AG09309 (cell line): Measurements from ENCODE around the gene GALNT16.

Experiments
- DNase-seq: peaks from one replicate; pipeline ENCODE4 v3.0.0-alpha.2; 2010; ENCODE audit warnings: low read depth
- H3K4me3 ChIP-seq: 2 replicates; pipeline ENCODE4 v1.5.1; 2011; ENCODE audit warnings: mild to moderate bottlenecking, low read depth, low read length, moderate library complexity; ENCODE audit not compliant: control insufficient read depth
- TF ChIP-seq, protein P1 (sequence below): IDR thresholded peaks from 2 replicates; pipeline ENCODE4 v1.5.1; 2011; ENCODE audit warnings: mild to moderate bottlenecking, low read depth, low read length, inconsistent platforms; ENCODE audit not compliant: insufficient read depth, control insufficient read depth; ENCODE audit errors: missing control alignments

The GALNT16 gene

DNA sequence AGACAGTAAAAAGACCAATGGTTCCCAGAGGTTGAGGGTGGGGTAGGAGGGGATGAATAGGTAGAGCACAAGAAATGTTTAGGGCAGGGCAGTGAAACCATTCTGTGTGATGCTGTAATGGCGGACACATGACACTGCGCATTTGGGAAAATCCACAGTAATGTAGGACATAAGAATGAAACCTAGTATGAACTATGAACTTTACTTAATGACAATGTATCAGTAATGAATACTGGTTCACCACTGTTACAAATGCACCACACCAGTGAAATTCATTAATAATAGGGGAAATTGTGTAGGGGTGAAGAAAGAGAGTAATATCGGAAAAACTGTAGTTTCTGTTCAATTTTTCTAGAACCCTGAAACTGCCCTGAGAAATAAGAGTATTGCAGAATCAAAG lies 132.5 kb downstream of the GALNT16 start:
- H3K4me3 ChIP-seq: no peak overlapping the region
- TF ChIP-seq, protein P1, sequence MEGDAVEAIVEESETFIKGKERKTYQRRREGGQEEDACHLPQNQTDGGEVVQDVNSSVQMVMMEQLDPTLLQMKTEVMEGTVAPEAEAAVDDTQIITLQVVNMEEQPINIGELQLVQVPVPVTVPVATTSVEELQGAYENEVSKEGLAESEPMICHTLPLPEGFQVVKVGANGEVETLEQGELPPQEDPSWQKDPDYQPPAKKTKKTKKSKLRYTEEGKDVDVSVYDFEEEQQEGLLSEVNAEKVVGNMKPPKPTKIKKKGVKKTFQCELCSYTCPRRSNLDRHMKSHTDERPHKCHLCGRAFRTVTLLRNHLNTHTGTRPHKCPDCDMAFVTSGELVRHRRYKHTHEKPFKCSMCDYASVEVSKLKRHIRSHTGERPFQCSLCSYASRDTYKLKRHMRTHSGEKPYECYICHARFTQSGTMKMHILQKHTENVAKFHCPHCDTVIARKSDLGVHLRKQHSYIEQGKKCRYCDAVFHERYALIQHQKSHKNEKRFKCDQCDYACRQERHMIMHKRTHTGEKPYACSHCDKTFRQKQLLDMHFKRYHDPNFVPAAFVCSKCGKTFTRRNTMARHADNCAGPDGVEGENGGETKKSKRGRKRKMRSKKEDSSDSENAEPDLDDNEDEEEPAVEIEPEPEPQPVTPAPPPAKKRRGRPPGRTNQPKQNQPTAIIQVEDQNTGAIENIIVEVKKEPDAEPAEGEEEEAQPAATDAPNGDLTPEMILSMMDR: no peak
- no peak for DNase-seq

DNA sequence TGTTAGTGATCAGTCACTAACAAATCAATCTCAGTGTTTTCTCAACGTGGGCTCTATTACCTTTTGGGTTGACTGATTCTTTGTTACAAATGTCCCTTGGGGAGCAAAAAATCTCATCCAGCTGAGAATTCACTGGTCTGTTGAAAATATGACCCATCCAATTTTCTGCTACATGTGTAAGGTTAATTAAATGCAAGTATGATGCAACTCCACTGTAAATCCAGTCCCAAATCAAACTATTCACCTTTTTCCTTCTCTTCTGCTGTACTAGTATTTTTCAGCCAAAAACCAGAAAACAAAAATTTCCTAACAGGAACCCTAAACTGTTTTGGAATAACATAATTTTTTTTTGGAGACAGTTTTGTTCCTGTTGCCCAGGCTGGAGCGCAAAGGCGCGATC lies 136.0 kb downstream of the GALNT16 start:
- TF ChIP-seq, protein P1: no peak
- no peak for DNase-seq
- no peak overlapping the region for H3K4me3 ChIP-seq

GRCh38 chr14:69398053-69398817 lies 138.3 kb downstream of the GALNT16 start, which contains the start of the genes ERH and SLC39A9:
ERH (minus strand) TSS chr14:69398299; CDS start chr14:69398233, 66 bp downstream.
SLC39A9 (plus strand) TSS chr14:69398692; CDS start chr14:69399370, 678 bp downstream.
- DNase-seq: peak; percentile 88
- H3K4me3 ChIP-seq: peak within 1 kb of the TSS; percentile 91
- TF ChIP-seq, protein P1: no peak

GRCh38 chr14:69398818-69399210 lies 138.9 kb downstream of the GALNT16 start:
- TF ChIP-seq, protein P1: no peak
- no peak for DNase-seq

DNA sequence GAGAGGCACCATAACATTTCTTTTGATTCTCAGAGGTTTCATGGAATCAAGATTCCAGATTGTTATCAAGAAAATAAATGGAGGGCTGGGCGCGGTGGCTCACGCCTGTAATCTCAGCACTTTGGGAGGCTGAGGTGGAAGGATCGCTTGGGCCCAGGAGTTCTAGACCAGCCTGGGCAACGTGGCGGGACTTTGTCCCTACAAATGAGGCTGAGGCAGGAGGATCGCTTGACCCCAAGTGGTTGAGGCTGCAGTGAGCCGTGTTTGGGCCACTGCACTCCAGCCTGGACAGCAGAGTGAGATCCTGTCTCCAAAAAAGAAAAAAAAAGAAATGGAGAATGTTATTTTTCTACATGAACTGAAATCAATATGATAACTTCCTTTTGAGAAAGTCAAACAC lies 139.8 kb downstream of the GALNT16 start:
- no peak for DNase-seq
- H3K4me3 ChIP-seq: peak overlapping the region; percentile 91
- TF ChIP-seq, protein P1: no peak

More at GRCh38 chr14:69398818-69399210, 138.9 kb downstream of the GALNT16 start:
- peak overlapping the region; percentile 91 for H3K4me3 ChIP-seq

DNA sequence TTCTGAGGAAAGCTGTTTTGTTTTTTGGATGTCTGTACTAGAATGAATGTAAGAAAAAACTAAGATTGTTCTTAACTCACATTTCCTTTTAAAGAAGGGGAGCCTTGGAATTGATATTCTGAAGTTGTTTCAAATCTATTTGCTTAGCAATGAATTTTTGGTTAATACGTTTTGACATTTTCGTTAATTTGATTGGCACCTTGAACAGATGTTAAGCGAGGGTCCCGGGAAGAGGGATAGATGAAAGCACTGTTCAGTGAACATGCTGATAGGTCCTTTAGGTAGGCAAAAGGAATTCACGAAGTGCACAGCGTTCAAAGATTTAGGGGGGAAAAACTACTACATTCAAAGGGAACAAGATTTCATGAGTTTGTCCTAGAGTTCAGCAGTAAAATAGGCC lies 140.2 kb downstream of the GALNT16 start:
- peak overlapping the region; percentile 16 for H3K4me3 ChIP-seq
- TF ChIP-seq, protein P1: no peak
- no peak for DNase-seq
